NCI-H146 (cell line): ENCODE data around the gene SIRT1.
"Not testable (repeated sequence)": the region's sequence is repeated elsewhere in the genome, so short reads cannot be mapped to it uniquely, and the experiment has no call there.

Experiments
- DNase-seq: peaks from one replicate; lab custom pipeline; 2025; lab: John Stamatoyannopoulos, UW

SIRT1 gene

GRCh38 chr10:67877421-67877820 lies 7.0 kb upstream of the SIRT1 start:
- not testable (repeated sequence) for DNase-seq

- DNase-seq = no peak
Observed at GRCh38 chr10:67878133-67878532, 6.3 kb upstream of the SIRT1 start.

GRCh38 chr10:67883710-67884312 lies 645 bp upstream of the SIRT1 start:
- no peak for DNase-seq

GRCh38 chr10:67884842-67885670 lies 600 bp downstream of the SIRT1 start:
- peak; percentile 91 for DNase-seq

GRCh38 chr10:67893637-67894036 lies 9.2 kb downstream of the SIRT1 start:
- no peak for DNase-seq

- DNase-seq = no peak
Observed at GRCh38 chr10:67903581-67903980, 19.1 kb downstream of the SIRT1 start.

- DNase-seq = no peak
Observed at GRCh38 chr10:67912331-67912946, 28.0 kb downstream of the SIRT1 start.

GRCh38 chr10:67914777-67915340 lies 30.4 kb downstream of the SIRT1 start:
- no peak for DNase-seq

- no peak for DNase-seq
Observed at GRCh38 chr10:67917169-67917568, 32.7 kb downstream of the SIRT1 start.

GRCh38 chr10:67917679-67918078 lies 33.2 kb downstream of the SIRT1 start:
- DNase-seq = no peak

- DNase-seq = no peak
Observed at GRCh38 chr10:67921065-67921464, 36.6 kb downstream of the SIRT1 start.

GRCh38 chr10:67923551-67923950 lies 39.1 kb downstream of the SIRT1 start:
- no peak for DNase-seq

- DNase-seq = no peak
Observed at GRCh38 chr10:67924136-67924535, 39.7 kb downstream of the SIRT1 start.

GRCh38 chr10:67925449-67926005 lies 41.1 kb downstream of the SIRT1 start:
- no peak for DNase-seq

- DNase-seq = no peak
Observed at GRCh38 chr10:67926951-67927350, 42.5 kb downstream of the SIRT1 start.

- DNase-seq = no peak
Observed at GRCh38 chr10:67933199-67933598, 48.7 kb downstream of the SIRT1 start.

- no peak for DNase-seq
Observed at GRCh38 chr10:67934336-67934735, 49.9 kb downstream of the SIRT1 start.

GRCh38 chr10:67935223-67935622 lies 50.8 kb downstream of the SIRT1 start:
- no peak for DNase-seq

- DNase-seq = no peak
Observed at GRCh38 chr10:67936416-67936815, 52.0 kb downstream of the SIRT1 start.

GRCh38 chr10:67943917-67944316 lies 59.5 kb downstream of the SIRT1 start:
- DNase-seq = peak; percentile 53

- no peak for DNase-seq
Observed at GRCh38 chr10:67955614-67956013, 71.2 kb downstream of the SIRT1 start.

- DNase-seq = no peak
Observed at GRCh38 chr10:67959839-67960476, 75.5 kb downstream of the SIRT1 start.
